Measurements from ENCODE around the gene SLIT3. TPM values are rescaled to one million over a fixed set of nuclear protein-coding genes. Genes with fewer than 3 reads are reported as not detected.

Gene SLIT3
- total RNA-seq, 2 experiments from 2014 or later: 1.8 to 2.1 TPM

GRCh38 chr5:168691891-168692290, 609.0 kb downstream of the SLIT3 start:
- CTCF ChIA-PET: interaction anchor here (1.2 kb wide), 1 partner anchor 12 kb away, joined by 3 read pairs; no protein-coding TSS in a partner anchor
- no peaks in the 10 kb centered on the region for H3K36me3 Mint-ChIP-seq
- H3K4me1 Mint-ChIP-seq (ENCODE audit: low read depth): no peaks in the 10 kb centered on the region
- DNase-seq: no peak
- POLR2A ChIA-PET: no interaction called here
- H3K27me3 Mint-ChIP-seq: peaks cover 4% of the 10 kb centered on the region
- H3K9me3 Mint-ChIP-seq: no peaks in the 10 kb centered on the region
- intact Hi-C loops (cut with micrococcal nuclease): no loop called here
- no peak overlapping the region for H3K27ac Mint-ChIP-seq
- no peak overlapping the region for H3K4me3 Mint-ChIP-seq

- peaks cover 4% of the 10 kb centered on the region for H3K27me3 Mint-ChIP-seq
- H3K9me3 Mint-ChIP-seq: no peaks in the 10 kb centered on the region
- ChIA-PET POLR2A (no interaction called here), CTCF (interaction anchor here (1.3 kb wide), 1 partner anchor 9 kb away, joined by 5 read pairs; no protein-coding TSS in a partner anchor)
- no peaks in the 10 kb centered on the region for H3K36me3 Mint-ChIP-seq
- H3K4me1 Mint-ChIP-seq (ENCODE audit: low read depth): no peaks in the 10 kb centered on the region
- no peak for DNase-seq
- no peak overlapping the region for H3K27ac Mint-ChIP-seq
- intact Hi-C loops (cut with micrococcal nuclease): no loop called here
- H3K4me3 Mint-ChIP-seq: no peak overlapping the region
These were observed 611.7 kb downstream of the SLIT3 start for GRCh38 chr5:168689260-168689659.

GRCh38 chr5:168686837-168687236, 614.1 kb downstream of the SLIT3 start:
- H3K27ac Mint-ChIP-seq: no peak overlapping the region
- CTCF ChIA-PET: no interaction called here
- intact Hi-C loops (cut with micrococcal nuclease): no loop called here

GRCh38 chr5:168685566-168685965, 615.4 kb downstream of the SLIT3 start:
- POLR2A ChIA-PET: no interaction called here
- Mint-ChIP-seq H3K9me3 (no peaks in the 10 kb centered on the region), H3K27ac (no peak overlapping the region), H3K36me3 (no peaks in the 10 kb centered on the region), H3K4me3 (no peak overlapping the region), H3K27me3 (no peaks in the 10 kb centered on the region), H3K4me1 (ENCODE audit: low read depth) (peaks cover 11% of the 10 kb centered on the region)
- CTCF ChIA-PET: no interaction called here
- DNase-seq: no peak
- intact Hi-C loops (cut with micrococcal nuclease): no loop called here

More at GRCh38 chr5:168686837-168687236, 614.1 kb downstream of the SLIT3 start:
- Mint-ChIP-seq H3K36me3 (no peaks in the 10 kb centered on the region), H3K4me1 (ENCODE audit: low read depth) (peaks cover 6% of the 10 kb centered on the region), H3K4me3 (no peak overlapping the region), H3K9me3 (no peaks in the 10 kb centered on the region), H3K27me3 (no peaks in the 10 kb centered on the region)
- POLR2A ChIA-PET: interaction anchor here (0.5 kb wide), 1 partner anchor 108 kb away, joined by 3 read pairs; no protein-coding TSS in a partner anchor
- DNase-seq: no peak

GRCh38 chr5:168683927-168684295, 617.0 kb downstream of the SLIT3 start:
- no peaks in the 10 kb centered on the region for H3K9me3 Mint-ChIP-seq
- peaks cover 11% of the 10 kb centered on the region for H3K4me1 Mint-ChIP-seq (ENCODE audit: low read depth)
- CTCF ChIA-PET: no interaction called here
- H3K27me3 Mint-ChIP-seq: no peaks in the 10 kb centered on the region
- no peak overlapping the region for H3K4me3 Mint-ChIP-seq
- no peaks in the 10 kb centered on the region for H3K36me3 Mint-ChIP-seq
- intact Hi-C loops (cut with micrococcal nuclease): loop anchor here (5.0 kb wide), 1 partner anchor 303 kb away; no protein-coding TSS in a partner anchor
- no peak overlapping the region for H3K27ac Mint-ChIP-seq
- DNase-seq: no peak
- POLR2A ChIA-PET: no interaction called here

GRCh38 chr5:168683247-168683926, 617.6 kb downstream of the SLIT3 start:
- ChIA-PET POLR2A (no interaction called here), CTCF (no interaction called here)
- peaks cover 11% of the 10 kb centered on the region for H3K4me1 Mint-ChIP-seq (ENCODE audit: low read depth)
- DNase-seq: peak; percentile 59
- no peaks in the 10 kb centered on the region for H3K27me3 Mint-ChIP-seq
- no peak overlapping the region for H3K27ac Mint-ChIP-seq
- no peak overlapping the region for H3K4me3 Mint-ChIP-seq
- no peaks in the 10 kb centered on the region for H3K9me3 Mint-ChIP-seq
- intact Hi-C loops (cut with micrococcal nuclease): loop anchor here (5.0 kb wide), 1 partner anchor 304 kb away; no protein-coding TSS in a partner anchor
- no peaks in the 10 kb centered on the region for H3K36me3 Mint-ChIP-seq

GRCh38 chr5:168681556-168682183, 619.3 kb downstream of the SLIT3 start:
- no peak overlapping the region for H3K27ac Mint-ChIP-seq
- no peaks in the 10 kb centered on the region for H3K9me3 Mint-ChIP-seq
- peaks cover 11% of the 10 kb centered on the region for H3K4me1 Mint-ChIP-seq (ENCODE audit: low read depth)
- intact Hi-C loops (cut with micrococcal nuclease): loop anchor here (5.0 kb wide), 1 partner anchor 306 kb away; no protein-coding TSS in a partner anchor
- H3K27me3 Mint-ChIP-seq: no peaks in the 10 kb centered on the region
- CTCF ChIA-PET: interaction anchor here (0.9 to 1.0 kb wide), 2 partner anchors 13 to 899 kb away, joined by 3 to 5 read pairs; no protein-coding TSS in a partner anchor
- POLR2A ChIA-PET: no interaction called here
- no peak overlapping the region for H3K4me3 Mint-ChIP-seq
- peak; percentile 36 for DNase-seq
- H3K36me3 Mint-ChIP-seq: no peaks in the 10 kb centered on the region

GRCh38 chr5:168680395-168680794, 620.5 kb downstream of the SLIT3 start:
- no peaks in the 10 kb centered on the region for H3K27me3 Mint-ChIP-seq
- CTCF ChIA-PET: interaction anchor here (1.2 to 2.5 kb wide), 5 partner anchors 8 to 307 kb away, joined by 3 to 9 read pairs (median 5); no protein-coding TSS in a partner anchor
- H3K27ac Mint-ChIP-seq: no peak overlapping the region
- H3K4me3 Mint-ChIP-seq: no peak overlapping the region
- POLR2A ChIA-PET: no interaction called here
- H3K9me3 Mint-ChIP-seq: no peaks in the 10 kb centered on the region
- DNase-seq: no peak
- no peaks in the 10 kb centered on the region for H3K36me3 Mint-ChIP-seq
- H3K4me1 Mint-ChIP-seq (ENCODE audit: low read depth): peaks cover 11% of the 10 kb centered on the region
- intact Hi-C loops (cut with micrococcal nuclease): loop anchor here (5.0 kb wide), 1 partner anchor 307 kb away; no protein-coding TSS in a partner anchor

- no peaks in the 10 kb centered on the region for H3K36me3 Mint-ChIP-seq
- POLR2A ChIA-PET: no interaction called here
- peaks cover 11% of the 10 kb centered on the region for H3K4me1 Mint-ChIP-seq (ENCODE audit: low read depth)
- no peaks in the 10 kb centered on the region for H3K9me3 Mint-ChIP-seq
- DNase-seq: peak; percentile 75
- H3K27me3 Mint-ChIP-seq: no peaks in the 10 kb centered on the region
- CTCF ChIA-PET: interaction anchor here (0.6 to 2.5 kb wide), 14 partner anchors 9 to 901 kb away, joined by 3 to 9 read pairs (median 4); no protein-coding TSS in a partner anchor
- H3K4me3 Mint-ChIP-seq: no peak overlapping the region
- intact Hi-C loops (cut with micrococcal nuclease): loop anchor here (1.0 to 2.0 kb wide), 3 partner anchors 267 to 902 kb away; no protein-coding TSS in a partner anchor
- no peak overlapping the region for H3K27ac Mint-ChIP-seq
These were observed 621.4 kb downstream of the SLIT3 start for GRCh38 chr5:168679515-168679920.

- no peaks in the 10 kb centered on the region for H3K36me3 Mint-ChIP-seq
- H3K27me3 Mint-ChIP-seq: no peaks in the 10 kb centered on the region
- no peak overlapping the region for H3K4me3 Mint-ChIP-seq
- no peak for DNase-seq
- peaks cover 4% of the 10 kb centered on the region for H3K4me1 Mint-ChIP-seq (ENCODE audit: low read depth)
- no peaks in the 10 kb centered on the region for H3K9me3 Mint-ChIP-seq
- POLR2A ChIA-PET: no interaction called here
- no peak overlapping the region for H3K27ac Mint-ChIP-seq
- CTCF ChIA-PET: interaction anchor here (1.2 kb wide), 1 partner anchor 1304 kb away, joined by 3 read pairs; the partner anchor contains the start of gene INSYN2B
- intact Hi-C loops (cut with micrococcal nuclease): no loop called here
These were observed 624.4 kb downstream of the SLIT3 start for GRCh38 chr5:168676501-168676900.

GRCh38 chr5:168675883-168676408, 625.0 kb downstream of the SLIT3 start:
- H3K9me3 Mint-ChIP-seq: no peaks in the 10 kb centered on the region
- ChIA-PET POLR2A (no interaction called here), CTCF (interaction anchor here (1.2 kb wide), 1 partner anchor 1304 kb away, joined by 3 read pairs; the partner anchor contains the start of gene INSYN2B)
- no peaks in the 10 kb centered on the region for H3K36me3 Mint-ChIP-seq
- no peak overlapping the region for H3K4me3 Mint-ChIP-seq
- intact Hi-C loops (cut with micrococcal nuclease): no loop called here
- H3K4me1 Mint-ChIP-seq (ENCODE audit: low read depth): no peaks in the 10 kb centered on the region
- H3K27ac Mint-ChIP-seq: no peak overlapping the region
- no peak for DNase-seq
- no peaks in the 10 kb centered on the region for H3K27me3 Mint-ChIP-seq

DNA sequence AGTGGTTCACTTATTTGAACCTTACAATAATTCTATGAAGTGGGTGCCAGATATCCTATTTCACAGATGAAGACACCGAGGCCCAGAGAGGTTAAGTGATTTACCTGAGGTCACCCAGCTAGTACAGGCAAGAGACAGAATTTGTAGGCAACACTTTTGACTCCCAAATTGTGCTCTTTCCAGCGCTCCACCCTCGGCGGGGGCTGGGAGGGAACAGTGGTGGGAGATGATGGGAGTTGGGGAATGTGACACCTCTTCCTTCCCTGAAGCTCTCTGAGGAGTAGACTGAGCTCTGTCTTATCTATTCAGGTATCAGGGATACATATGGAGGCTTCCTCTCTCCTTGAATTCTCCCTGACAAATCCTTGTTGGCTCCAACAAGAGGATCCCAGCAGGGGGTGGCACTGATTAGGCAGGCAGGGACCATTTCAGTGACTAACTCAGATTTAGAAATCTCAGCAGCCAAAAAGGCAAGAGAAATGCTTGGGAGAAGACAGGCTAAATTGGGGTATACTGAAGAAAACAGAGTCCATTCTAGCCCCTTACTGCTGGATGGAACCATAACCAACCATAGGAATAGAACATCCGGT, 626.0 kb downstream of the SLIT3 start:
- CTCF ChIA-PET: no interaction called here
- POLR2A ChIA-PET: no interaction called here
- no peak for DNase-seq
- no peaks in the 10 kb centered on the region for H3K36me3 Mint-ChIP-seq
- no peaks in the 10 kb centered on the region for H3K9me3 Mint-ChIP-seq
- no peaks in the 10 kb centered on the region for H3K4me1 Mint-ChIP-seq (ENCODE audit: low read depth)
- no peaks in the 10 kb centered on the region for H3K27me3 Mint-ChIP-seq
- intact Hi-C loops (cut with micrococcal nuclease): no loop called here
- no peak overlapping the region for H3K4me3 Mint-ChIP-seq
- H3K27ac Mint-ChIP-seq: no peak overlapping the region

All from activated CD4-positive, alpha-beta memory T cell treated with anti-CD3 and anti-CD28 coated beads for 36 hours (primary cell).